Activated CD8-positive, alpha-beta memory T cell treated with anti-CD3 and anti-CD28 coated beads for 1 hour (primary cell): ENCODE results near the gene SPACA1.

Source experiments
- DNase-seq, 2 donors: peaks; one replicate each; pipeline ENCODE4 v3.0.0-alpha.2; 2020; ENCODE audit warnings: low read depth in 1 of 2; ENCODE audit errors: extremely low read depth in 1 of 2

SPACA1 gene

GRCh38 chr6:88089708-88090107, 42.1 kb downstream of the SPACA1 start:
- no peak for DNase-seq

- no peak for DNase-seq
These were observed 58.2 kb downstream of the SPACA1 start for GRCh38 chr6:88105741-88106340.

GRCh38 chr6:88107241-88107640, 59.6 kb downstream of the SPACA1 start:
- no peak for DNase-seq

DNA sequence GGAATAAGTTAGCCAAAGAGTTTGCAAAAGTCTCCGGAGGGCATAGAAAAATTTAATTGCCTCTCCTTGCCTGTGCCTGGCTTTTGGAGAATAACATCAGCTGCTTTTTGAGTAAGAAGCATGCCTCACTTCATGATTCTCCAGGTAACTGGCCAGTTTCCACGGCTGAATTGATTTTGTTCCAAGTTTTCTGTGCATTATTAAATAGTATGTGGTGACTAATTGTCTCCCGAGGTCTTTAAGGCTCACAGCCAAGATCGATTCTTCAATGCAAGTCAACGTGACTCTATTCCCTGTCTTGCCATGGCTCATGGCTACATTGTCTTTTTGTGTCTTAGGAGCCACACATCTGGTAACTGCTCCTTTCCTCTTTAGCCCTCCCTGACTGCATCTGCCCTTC, 64.3 kb downstream of the SPACA1 start:
- no peak for DNase-seq

DNA sequence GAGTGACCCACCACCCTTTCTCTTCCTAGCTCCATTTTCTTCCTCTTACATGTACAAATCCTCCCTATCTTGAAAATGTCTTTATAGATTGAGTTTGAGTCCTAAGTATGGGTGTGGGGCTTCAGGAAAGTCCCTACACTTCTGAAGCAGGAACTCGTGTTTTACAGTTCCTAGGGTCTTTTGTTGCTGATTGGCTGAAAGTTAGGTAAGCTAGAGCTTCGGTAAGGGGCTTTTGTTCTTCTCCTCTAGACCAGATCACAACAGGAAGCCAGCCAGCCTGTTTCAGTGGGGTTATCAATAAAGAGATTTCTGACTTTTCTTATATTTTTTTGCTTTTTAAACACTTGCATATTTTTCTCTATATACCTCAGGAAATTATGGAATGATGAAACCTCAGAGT, 67.2 kb downstream of the SPACA1 start:
- DNase-seq = no peak

DNA sequence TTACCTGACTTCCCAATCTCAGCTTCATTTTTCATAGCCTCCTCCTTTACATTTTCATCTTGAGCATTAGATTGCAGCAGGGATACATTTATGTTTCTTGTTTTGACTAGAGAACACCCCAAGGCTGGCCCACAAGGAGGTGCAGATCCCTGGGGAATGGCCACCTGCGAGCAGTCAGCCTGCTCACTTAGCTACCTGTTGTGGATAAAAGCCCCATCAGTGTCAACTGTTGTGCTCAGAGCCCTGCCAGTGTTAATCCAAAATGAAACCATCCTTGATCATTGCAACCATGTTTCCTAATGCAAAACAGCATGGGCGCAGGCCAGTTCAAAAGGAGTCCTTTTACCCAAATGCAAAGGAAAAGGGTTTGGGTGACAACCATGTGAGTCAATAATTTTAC, 67.7 kb downstream of the SPACA1 start:
- no peak for DNase-seq

- DNase-seq = no peak
These were observed 68.6 kb downstream of the SPACA1 start for GRCh38 chr6:88116276-88116675.
